Activated CD4-positive, CD25-positive, alpha-beta regulatory T cell treated with anti-CD3 and anti-CD28 coated beads, Interleukin-2, amount 50 U/mL, for 16 hours (primary cell): ENCODE results near the gene ADORA2A.

ENCODE experiments used
- DNase-seq: peaks from one replicate; pipeline ENCODE4 v3.0.0-alpha.2; 2020; ENCODE audit warnings: low read depth, low spot score

Gene ADORA2A

GRCh38 chr22:24403346-24403745, 24.1 kb upstream of the ADORA2A start:
- DNase-seq, result no peak

GRCh38 chr22:24404561-24405275, 22.7 kb upstream of the ADORA2A start:
- DNase-seq, result no peak

- no peak for DNase-seq
These were observed 21.6 kb upstream of the ADORA2A start for GRCh38 chr22:24405631-24406321.

- DNase-seq, result no peak
These were observed 20.8 kb upstream of the ADORA2A start for GRCh38 chr22:24406322-24407277.

GRCh38 chr22:24407278-24407665, 20.1 kb upstream of the ADORA2A start:
- DNase-seq, result no peak

- DNase-seq, result no peak
These were observed 19.5 kb upstream of the ADORA2A start for GRCh38 chr22:24407884-24408283.

GRCh38 chr22:24408630-24409029, 18.8 kb upstream of the ADORA2A start:
- DNase-seq, result no peak

- DNase-seq, result no peak
These were observed 17.7 kb upstream of the ADORA2A start for GRCh38 chr22:24409707-24410106.

- no peak for DNase-seq
These were observed 17.1 kb upstream of the ADORA2A start for GRCh38 chr22:24410110-24410856.

- DNase-seq, result no peak
These were observed 16.0 kb upstream of the ADORA2A start for GRCh38 chr22:24411256-24412004.

GRCh38 chr22:24412274-24412673, 15.1 kb upstream of the ADORA2A start:
- DNase-seq, result no peak

- no peak for DNase-seq
These were observed 14.1 kb upstream of the ADORA2A start for GRCh38 chr22:24413271-24413670.

GRCh38 chr22:24413736-24414385, 13.5 kb upstream of the ADORA2A start:
- no peak for DNase-seq

GRCh38 chr22:24414523-24414922, 12.9 kb upstream of the ADORA2A start:
- no peak for DNase-seq

- DNase-seq, result no peak
These were observed 12.1 kb upstream of the ADORA2A start for GRCh38 chr22:24414984-24415945.

- no peak for DNase-seq
These were observed 11.3 kb upstream of the ADORA2A start for GRCh38 chr22:24416095-24416494.

GRCh38 chr22:24416611-24417010, 10.8 kb upstream of the ADORA2A start:
- DNase-seq, result no peak

GRCh38 chr22:24417200-24417599, 10.2 kb upstream of the ADORA2A start:
- DNase-seq, result no peak
